Chondrocyte (in vitro differentiated cells): ENCODE results near the gene TAS2R42. TPM values are rescaled to one million over a fixed set of nuclear protein-coding genes. Genes with fewer than 3 reads are reported as not detected.

Experiments used
- DNase-seq: peaks from one replicate; pipeline ENCODE4 v3.0.0; 2021; ENCODE audit warnings: mixed read lengths, low spot score
- H3K27ac Mint-ChIP-seq: one replicate; pipeline ENCODE4 v1.8.0; 2021; ENCODE audit warnings: mild to moderate bottlenecking, moderate library complexity, mixed read lengths; ENCODE audit not compliant: unreplicated experiment
- H3K27me3 Mint-ChIP-seq: 2 replicates; pipeline ENCODE4 v1.8.0; 2021; ENCODE audit warnings: low read depth, mixed read lengths
- H3K36me3 Mint-ChIP-seq: 2 replicates; pipeline ENCODE4 v1.8.0; 2021; ENCODE audit warnings: low read depth, mixed read lengths
- H3K4me1 Mint-ChIP-seq: 2 replicates; pipeline ENCODE4 v1.8.0; 2021; ENCODE audit warnings: low read depth, mild to moderate bottlenecking, mixed read lengths
- H3K4me3 Mint-ChIP-seq: one replicate; pipeline ENCODE4 v1.8.0; 2021; ENCODE audit warnings: mild to moderate bottlenecking, moderate library complexity, mixed read lengths; ENCODE audit not compliant: unreplicated experiment
- H3K9me3 Mint-ChIP-seq: 2 replicates; pipeline ENCODE4 v1.8.0; 2021; ENCODE audit warnings: low read depth, mixed read lengths
- CTCF ChIP-seq: fragments of 200-600 bp; sonication (generic); IDR thresholded peaks from 2 replicates; pipeline ENCODE4 v1.5.0; 2021; ENCODE audit warnings: antibody characterized with exemption, mild to moderate bottlenecking, moderate library complexity
- long read RNA-seq: library from polyadenylated mRNA; stranded (forward); transcript quantifications from one replicate; pipeline ENCODE4 v2.0.0, GENCODE V29; 2021
- total RNA-seq: library from RNA; stranded (reverse); gene quantifications from 3 replicates; pipeline ENCODE4 v1.2.1, GENCODE V29; 2021

TAS2R42 gene, protein sequence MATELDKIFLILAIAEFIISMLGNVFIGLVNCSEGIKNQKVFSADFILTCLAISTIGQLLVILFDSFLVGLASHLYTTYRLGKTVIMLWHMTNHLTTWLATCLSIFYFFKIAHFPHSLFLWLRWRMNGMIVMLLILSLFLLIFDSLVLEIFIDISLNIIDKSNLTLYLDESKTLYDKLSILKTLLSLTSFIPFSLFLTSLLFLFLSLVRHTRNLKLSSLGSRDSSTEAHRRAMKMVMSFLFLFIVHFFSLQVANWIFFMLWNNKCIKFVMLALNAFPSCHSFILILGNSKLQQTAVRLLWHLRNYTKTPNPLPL
- total RNA-seq, result not detected in 3 replicates
- long read RNA-seq, result 0 reads

DNA sequence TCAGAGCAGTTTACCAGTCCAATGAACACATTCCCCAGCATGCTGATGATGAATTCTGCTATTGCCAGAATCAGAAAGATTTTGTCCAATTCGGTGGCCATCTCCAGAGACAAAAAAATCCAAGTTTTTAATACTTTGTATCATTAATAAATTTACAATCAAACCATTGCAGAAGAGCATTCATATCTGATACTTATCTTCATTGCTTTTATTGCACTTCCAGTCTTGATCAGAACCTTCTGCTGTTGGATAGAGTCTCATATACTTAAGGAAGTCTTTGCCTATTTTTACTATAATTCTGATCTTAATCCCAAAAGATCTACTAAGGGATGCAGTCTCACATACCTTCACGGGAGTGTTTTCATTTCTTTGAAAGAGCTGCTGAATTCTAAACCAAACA is at the start of gene TAS2R42:
TSS of gene TAS2R42 (minus strand) at position 101 of the 400 bp plus-strand sequence. CDS start at position 101, 0 bp downstream.
- TF ChIP-seq CTCF, result no peak
- H3K4me3 Mint-ChIP-seq, result no peak within 1 kb of the TSS
- no peaks in the 10 kb centered on the region for H3K27me3 Mint-ChIP-seq
- H3K36me3 Mint-ChIP-seq, result peaks cover 3% of the 10 kb centered on the region
- DNase-seq, result no peak
- no peak within 1 kb of the TSS for H3K27ac Mint-ChIP-seq
- H3K9me3 Mint-ChIP-seq, result no peaks in the 10 kb centered on the region
- no peaks in the 10 kb centered on the region for H3K4me1 Mint-ChIP-seq

DNA sequence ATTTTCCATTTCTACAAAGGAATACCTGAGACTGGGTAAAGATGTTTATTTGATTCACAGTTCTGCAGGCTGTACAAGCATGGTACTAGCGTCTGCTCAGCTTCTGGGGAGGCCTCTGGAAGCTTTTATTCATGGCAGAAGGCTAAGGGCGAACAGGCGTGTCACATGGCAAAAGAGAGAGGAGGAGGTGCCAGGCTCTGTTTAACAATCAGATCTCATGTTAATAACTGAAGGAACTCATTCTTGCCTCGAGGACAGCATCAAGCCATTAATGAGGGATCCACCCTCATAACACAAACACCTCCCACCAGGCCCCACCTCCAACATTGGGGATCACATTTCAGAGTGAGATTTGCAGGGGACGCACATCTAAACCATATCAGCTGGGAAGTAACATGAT is 46.8 kb upstream of the TAS2R42 start:
- Mint-ChIP-seq H3K9me3 (peaks cover 6% of the 10 kb centered on the region), H3K27me3 (no peaks in the 10 kb centered on the region), H3K4me3 (no peak overlapping the region), H3K36me3 (no peaks in the 10 kb centered on the region), H3K27ac (no peak overlapping the region), H3K4me1 (no peaks in the 10 kb centered on the region)
- no peak for DNase-seq
- no peak for TF ChIP-seq CTCF

DNA sequence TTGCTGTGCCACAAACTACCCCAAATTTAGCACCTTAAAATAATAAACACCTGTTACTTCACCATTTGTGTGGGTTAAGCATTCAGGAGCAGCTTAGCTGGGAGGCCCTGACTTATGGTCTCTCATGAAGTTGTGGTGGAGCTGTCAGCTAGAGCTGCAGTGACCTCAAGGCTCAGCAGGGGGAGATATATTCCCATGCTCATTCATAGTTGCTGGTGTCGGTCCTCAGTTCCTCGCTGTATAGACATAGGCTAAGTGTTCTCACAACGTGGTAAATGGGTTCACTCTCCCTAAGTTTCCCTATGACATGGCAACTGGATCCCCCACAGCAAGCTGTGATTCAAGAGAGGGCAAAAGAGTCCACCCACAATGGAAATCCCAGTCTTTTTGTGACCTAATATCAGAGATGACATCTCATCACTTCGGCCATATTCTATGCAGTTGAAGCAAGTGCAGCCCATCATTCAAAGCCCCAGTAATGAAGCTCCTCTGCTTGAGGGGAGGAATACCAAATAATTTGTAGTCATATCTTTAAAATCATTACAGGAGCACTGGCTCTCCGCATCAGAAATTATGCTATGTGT is 41.7 kb upstream of the TAS2R42 start:
- TF ChIP-seq CTCF, result peak; percentile 82
- Mint-ChIP-seq H3K36me3 (no peaks in the 10 kb centered on the region), H3K27me3 (no peaks in the 10 kb centered on the region), H3K4me3 (no peak overlapping the region), H3K4me1 (no peaks in the 10 kb centered on the region), H3K27ac (no peak overlapping the region), H3K9me3 (no peaks in the 10 kb centered on the region)
- DNase-seq, result no peak

DNA sequence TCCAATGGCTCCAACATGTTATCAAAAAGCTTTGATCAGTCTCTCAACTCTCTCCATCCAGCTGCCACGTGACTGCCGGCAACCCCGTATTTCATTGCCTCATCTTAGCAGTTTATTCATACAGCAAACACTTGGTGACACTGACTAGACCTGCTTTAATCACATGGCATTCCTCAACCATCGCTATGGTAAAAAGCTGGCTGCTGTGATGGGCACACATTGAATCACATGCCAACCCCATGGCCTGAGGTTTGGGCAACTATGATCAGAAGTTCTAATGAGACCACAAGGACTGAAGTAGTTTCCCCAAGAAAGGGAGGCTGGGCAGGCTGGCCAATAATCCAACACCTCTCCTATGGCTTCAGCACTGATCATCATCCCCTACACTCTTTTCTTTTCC is 40.6 kb upstream of the TAS2R42 start:
- no peak overlapping the region for H3K4me3 Mint-ChIP-seq
- peaks cover 7% of the 10 kb centered on the region for H3K9me3 Mint-ChIP-seq
- no peaks in the 10 kb centered on the region for H3K4me1 Mint-ChIP-seq
- H3K36me3 Mint-ChIP-seq, result no peaks in the 10 kb centered on the region
- DNase-seq, result no peak
- no peak overlapping the region for H3K27ac Mint-ChIP-seq
- no peak for TF ChIP-seq CTCF
- no peaks in the 10 kb centered on the region for H3K27me3 Mint-ChIP-seq

- TF ChIP-seq CTCF, result no peak
- Mint-ChIP-seq H3K27ac (no peak overlapping the region), H3K9me3 (peaks cover 7% of the 10 kb centered on the region), H3K27me3 (no peaks in the 10 kb centered on the region), H3K4me1 (peaks cover 7% of the 10 kb centered on the region), H3K36me3 (peaks cover 1% of the 10 kb centered on the region), H3K4me3 (no peak overlapping the region)
- no peak for DNase-seq
Observed at GRCh38 chr12:11209113-11209512, 22.4 kb upstream of the TAS2R42 start.
